ENCODE measurements around the gene NPEPPS. TPM values are rescaled to one million over a fixed set of nuclear protein-coding genes. Genes with fewer than 3 reads are reported as not detected.
A peak's percentile ranks its signal among the peaks of the same experiment; 100 is the strongest.
"Not testable (repeated sequence)": the region's sequence is repeated elsewhere in the genome, so short reads cannot be mapped to it uniquely, and the experiment has no call there.

Gene NPEPPS
- total RNA-seq, 1 experiment from 2014 or later: 117 TPM

DNA sequence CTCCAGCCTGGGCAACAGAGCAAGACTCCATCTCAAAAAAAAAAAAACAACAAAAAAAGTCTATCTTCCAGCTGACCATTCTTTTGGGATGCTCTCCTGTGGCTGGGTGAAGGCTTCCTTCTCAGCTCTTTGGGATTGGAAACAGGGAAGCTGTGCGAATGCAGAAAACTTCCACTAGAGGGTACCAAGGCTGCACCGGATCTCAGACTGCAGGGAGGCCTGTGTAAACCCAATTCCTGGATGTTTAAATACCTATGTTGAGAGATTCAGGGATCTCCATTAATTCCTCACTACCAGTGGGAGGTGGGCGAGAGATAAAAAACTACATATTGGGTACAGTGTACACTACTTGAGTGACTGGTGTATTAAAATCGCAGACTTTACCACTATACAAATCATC is 30.3 kb upstream of the NPEPPS start:
- not testable (repeated sequence) for H2AFZ ChIP-seq (ENCODE audit: low read length); H3K9me3 Mint-ChIP-seq; H3K79me1 ChIP-seq (ENCODE audit: insufficient read depth, low read depth, low read length, poor library complexity, severe bottlenecking); H3K56ac ChIP-seq (ENCODE audit: insufficient read length, low read depth, low read length); H2BK15ac ChIP-seq (ENCODE audit: low read depth, low read length); H3K27ac Mint-ChIP-seq; H4K91ac ChIP-seq (ENCODE audit: insufficient read length, low read depth, low read length); H2BK20ac ChIP-seq (ENCODE audit: low read depth, low read length, poor library complexity, severe bottlenecking); H3K4ac ChIP-seq (ENCODE audit: low read depth, low read length); H4K8ac ChIP-seq (replicated peaks; ENCODE audit: insufficient read length, low read depth, low read length); H3K27me3 Mint-ChIP-seq (ENCODE audit: low read depth); H4K5ac ChIP-seq (ENCODE audit: insufficient read length, low read depth, low read length); H2AK5ac ChIP-seq (ENCODE audit: insufficient read length, low read length); H3K23me2 ChIP-seq (ENCODE audit: insufficient read length, low read depth, low read length, poor library complexity, severe bottlenecking); H3K23ac ChIP-seq (ENCODE audit: insufficient read length, low read depth, low read length); DNase-seq; H3K4me1 Mint-ChIP-seq; H2BK12ac ChIP-seq (ENCODE audit: insufficient read length, low read depth, low read length); H3K36me3 Mint-ChIP-seq (ENCODE audit: insufficient read depth in 1 of 3, low read depth in 3 of 3); H4K20me1 ChIP-seq (ENCODE audit: control insufficient read depth, insufficient read depth, insufficient read length); H3K9me3 ChIP-seq (ENCODE audit: control insufficient read depth, low read depth, low read length); H2BK120ac ChIP-seq (ENCODE audit: low read depth, low read length, poor library complexity, severe bottlenecking); H3K79me2 ChIP-seq (ENCODE audit: insufficient read depth, low read length); H3T11ph ChIP-seq (ENCODE audit: low read length); H3K27me3 ChIP-seq (ENCODE audit: insufficient read depth, low read length); H3K27ac ChIP-seq (ENCODE audit: insufficient read length, low read depth, low read length); H2BK5ac ChIP-seq (ENCODE audit: insufficient read length, low read length); H3K14ac ChIP-seq (ENCODE audit: insufficient read depth, low read length); H3K4me2 ChIP-seq (ENCODE audit: insufficient read depth, insufficient read length, low read length); H3K18ac ChIP-seq (ENCODE audit: insufficient read length, low read depth, low read length); H3K9ac ChIP-seq (ENCODE audit: extremely low read depth, insufficient read length, low read length); H3K4me1 ChIP-seq (ENCODE audit: insufficient read depth, low read length); H3K4me3 Mint-ChIP-seq
- no CpG with 5 or more reads among the region's 4 CpGs for WGBS (ENCODE audit: extremely low coverage, insufficient read length, low lambda C conversion rate)
- TF ChIP-seq, protein P1, sequence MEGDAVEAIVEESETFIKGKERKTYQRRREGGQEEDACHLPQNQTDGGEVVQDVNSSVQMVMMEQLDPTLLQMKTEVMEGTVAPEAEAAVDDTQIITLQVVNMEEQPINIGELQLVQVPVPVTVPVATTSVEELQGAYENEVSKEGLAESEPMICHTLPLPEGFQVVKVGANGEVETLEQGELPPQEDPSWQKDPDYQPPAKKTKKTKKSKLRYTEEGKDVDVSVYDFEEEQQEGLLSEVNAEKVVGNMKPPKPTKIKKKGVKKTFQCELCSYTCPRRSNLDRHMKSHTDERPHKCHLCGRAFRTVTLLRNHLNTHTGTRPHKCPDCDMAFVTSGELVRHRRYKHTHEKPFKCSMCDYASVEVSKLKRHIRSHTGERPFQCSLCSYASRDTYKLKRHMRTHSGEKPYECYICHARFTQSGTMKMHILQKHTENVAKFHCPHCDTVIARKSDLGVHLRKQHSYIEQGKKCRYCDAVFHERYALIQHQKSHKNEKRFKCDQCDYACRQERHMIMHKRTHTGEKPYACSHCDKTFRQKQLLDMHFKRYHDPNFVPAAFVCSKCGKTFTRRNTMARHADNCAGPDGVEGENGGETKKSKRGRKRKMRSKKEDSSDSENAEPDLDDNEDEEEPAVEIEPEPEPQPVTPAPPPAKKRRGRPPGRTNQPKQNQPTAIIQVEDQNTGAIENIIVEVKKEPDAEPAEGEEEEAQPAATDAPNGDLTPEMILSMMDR (conservative IDR thresholded peaks at IDR 0.05): peak; percentile 64

DNA sequence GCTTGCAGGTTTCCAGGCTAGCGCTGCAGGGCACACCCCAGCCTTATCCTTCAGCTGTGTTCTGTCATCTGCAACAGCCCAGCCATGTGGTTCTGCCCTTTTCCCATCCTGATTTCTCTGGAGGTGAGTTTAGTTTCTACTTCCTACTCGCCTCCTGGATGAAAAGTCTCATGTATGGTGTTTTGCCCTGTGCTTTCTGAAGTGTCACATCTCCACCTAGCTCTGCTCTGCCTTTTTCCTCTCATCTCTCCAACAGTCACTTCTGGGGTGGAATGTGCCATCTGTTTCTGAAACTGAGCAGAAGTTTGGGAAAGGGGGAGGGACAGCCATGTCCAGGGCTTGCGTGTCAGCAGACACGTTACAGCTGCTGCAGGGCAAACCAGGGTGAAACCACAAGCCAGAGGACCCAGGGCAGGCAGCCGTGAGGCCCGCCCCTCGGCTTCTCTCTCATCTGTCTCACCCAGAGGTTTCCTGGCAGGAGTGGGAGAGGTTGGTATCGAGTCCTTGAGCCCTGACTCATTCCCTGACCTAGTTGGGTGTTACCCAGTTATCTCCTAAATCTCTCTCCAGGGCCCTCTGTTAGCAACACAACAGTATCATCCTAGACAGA is 28.7 kb upstream of the NPEPPS start:
- not testable (repeated sequence) for H3K9me3 ChIP-seq (ENCODE audit: control insufficient read depth, low read depth, low read length); DNase-seq; H3K27ac ChIP-seq (ENCODE audit: insufficient read length, low read depth, low read length); H3K9ac ChIP-seq (ENCODE audit: extremely low read depth, insufficient read length, low read length); H3K27me3 Mint-ChIP-seq (ENCODE audit: low read depth); H3K4me3 Mint-ChIP-seq; H3K23ac ChIP-seq (ENCODE audit: insufficient read length, low read depth, low read length); H3T11ph ChIP-seq (ENCODE audit: low read length); H2BK12ac ChIP-seq (ENCODE audit: insufficient read length, low read depth, low read length); H3K27ac Mint-ChIP-seq; H3K36me3 Mint-ChIP-seq (ENCODE audit: insufficient read depth in 1 of 3, low read depth in 3 of 3); H4K91ac ChIP-seq (ENCODE audit: insufficient read length, low read depth, low read length); H3K79me2 ChIP-seq (ENCODE audit: insufficient read depth, low read length); H3K4ac ChIP-seq (ENCODE audit: low read depth, low read length); H4K20me1 ChIP-seq (ENCODE audit: control insufficient read depth, insufficient read depth, insufficient read length); H4K8ac ChIP-seq (replicated peaks; ENCODE audit: insufficient read length, low read depth, low read length); H2BK20ac ChIP-seq (ENCODE audit: low read depth, low read length, poor library complexity, severe bottlenecking); H4K5ac ChIP-seq (ENCODE audit: insufficient read length, low read depth, low read length); H3K27me3 ChIP-seq (ENCODE audit: insufficient read depth, low read length); H3K56ac ChIP-seq (ENCODE audit: insufficient read length, low read depth, low read length); H3K4me2 ChIP-seq (ENCODE audit: insufficient read depth, insufficient read length, low read length); H2AFZ ChIP-seq (ENCODE audit: low read length); H2AK5ac ChIP-seq (ENCODE audit: insufficient read length, low read length); H2BK5ac ChIP-seq (ENCODE audit: insufficient read length, low read length); H3K79me1 ChIP-seq (ENCODE audit: insufficient read depth, low read depth, low read length, poor library complexity, severe bottlenecking); H3K23me2 ChIP-seq (ENCODE audit: insufficient read length, low read depth, low read length, poor library complexity, severe bottlenecking); H2BK120ac ChIP-seq (ENCODE audit: low read depth, low read length, poor library complexity, severe bottlenecking); H3K4me1 ChIP-seq (ENCODE audit: insufficient read depth, low read length); H3K9me3 Mint-ChIP-seq; H3K14ac ChIP-seq (ENCODE audit: insufficient read depth, low read length); H3K18ac ChIP-seq (ENCODE audit: insufficient read length, low read depth, low read length); H3K4me1 Mint-ChIP-seq; H2BK15ac ChIP-seq (ENCODE audit: low read depth, low read length)
- WGBS (ENCODE audit: extremely low coverage, insufficient read length, low lambda C conversion rate): no CpG with 5 or more reads among the region's 8 CpGs
